T-cell (primary cell): ENCODE results near the gene LUZP1. TPM values are rescaled to one million over a fixed set of nuclear protein-coding genes. Genes with fewer than 3 reads are reported as not detected.
A peak's percentile ranks its signal among the peaks of the same experiment; 100 is the strongest.

Source experiments
- ATAC-seq, 4 experiments: fragments of 200-7000 bp in 3 of 4; fragments of 150-1000 bp in 1 of 4; cut with Tn5 transposase; replicated peaks in 1 of 4; 1 replicate in 3 of 4; 2 replicates in 1 of 4; pipeline ENCODE4 v1.10.0; 2021; ENCODE audit warnings: moderate library complexity in 3 of 4, mild to moderate bottlenecking in 2 of 4, moderate number of reproducible peaks in 1 of 4
- CTCF ChIA-PET, 2 donors: fragments of 300-600 bp; sonication (Branson Sonifier 250); formaldehyde crosslinking; loops; one replicate each; lab custom pipeline; 2022; ENCODE audit warnings: antibody characterized with exemption in 2 of 2; lab: Charles Lee
- POLR2A ChIA-PET, 2 donors: fragments of 300-600 bp; sonication (Branson Sonifier 250); formaldehyde crosslinking; loops; one replicate each; lab custom pipeline; 2022; ENCODE audit warnings: antibody characterized with exemption in 2 of 2; lab: Charles Lee
- DNase-seq, 35 experiments: peaks; one replicate each; pipeline versions ENCODE4 v3.0.0 to v3.0.0-alpha.2; 2013 to 2023
- H3K27ac ChIP-seq: one replicate; pipeline ENCODE4 v1.5.1; 2013; ENCODE audit warnings: low read length
- H3K27me3 ChIP-seq, 2 experiments: replicated peaks in 1 of 2; 1 replicate in 1 of 2; 2 replicates in 1 of 2; pipeline versions ENCODE4 v1.6.1 to v1.7.0; 2013; ENCODE audit warnings: low read length in 1 of 2, mixed read lengths in 1 of 2; ENCODE audit not compliant: control insufficient read depth in 2 of 2, insufficient read depth in 2 of 2; ENCODE audit errors: extremely low read depth in 1 of 2
- H3K36me3 ChIP-seq, 2 donors: 1 replicate in 1 of 2; 2 replicates in 1 of 2; pipeline versions ENCODE4 v1.6.1 to v1.7.0; 2013; ENCODE audit warnings: low read length in 1 of 2; ENCODE audit not compliant: control insufficient read depth in 2 of 2, insufficient read depth in 1 of 2; ENCODE audit errors: extremely low read depth in 1 of 2
- H3K4me1 ChIP-seq, 2 experiments: 1 replicate in 1 of 2; 2 replicates in 1 of 2; pipeline versions ENCODE4 v1.6.1 to v1.7.0; 2013; ENCODE audit warnings: low read length in 2 of 2, mixed read lengths in 1 of 2; ENCODE audit not compliant: insufficient read depth in 2 of 2, control insufficient read depth in 1 of 2; ENCODE audit errors: extremely low read depth in 1 of 2
- H3K4me3 ChIP-seq, 2 donors: 1 replicate in 1 of 2; 2 replicates in 1 of 2; pipeline versions ENCODE4 v1.5.1 to v1.7.0; 2013; ENCODE audit warnings: mild to moderate bottlenecking in 2 of 2, low read length in 1 of 2, moderate library complexity in 1 of 2; ENCODE audit not compliant: control insufficient read depth in 1 of 2; ENCODE audit errors: extremely low read depth in 1 of 2
- H3K9me3 ChIP-seq: 2 replicates; pipeline ENCODE4 v1.7.0; 2013
- H3K27ac Mint-ChIP-seq, 2 donors: one replicate each; pipeline ENCODE4 v1.8.0; 2020 to 2021; ENCODE audit warnings: mild to moderate bottlenecking in 2 of 2, mixed read lengths in 2 of 2
- H3K27me3 Mint-ChIP-seq, 2 donors: one replicate each; pipeline ENCODE4 v1.8.0; 2021 to 2022; ENCODE audit warnings: mixed read lengths in 2 of 2
- H3K36me3 Mint-ChIP-seq: one replicate; pipeline ENCODE4 v1.8.0; 2021; ENCODE audit warnings: mixed read lengths
- H3K4me1 Mint-ChIP-seq, 3 donors: one replicate each; pipeline ENCODE4 v1.8.0; 2020 to 2022; ENCODE audit warnings: mixed read lengths in 3 of 3, mild to moderate bottlenecking in 1 of 3
- H3K4me3 Mint-ChIP-seq, 3 donors: one replicate each; pipeline ENCODE4 v1.8.0; 2020 to 2022; ENCODE audit warnings: mild to moderate bottlenecking in 3 of 3, mixed read lengths in 3 of 3, moderate library complexity in 3 of 3
- H3K9me3 Mint-ChIP-seq, 3 donors: one replicate each; pipeline ENCODE4 v1.8.0; 2020 to 2022; ENCODE audit warnings: mixed read lengths in 3 of 3
- WGBS: methylation state at CpG from one replicate; pipeline ENCODE4 v1.1.5; 2013; ENCODE audit warnings: missing lambda C conversion rate; ENCODE audit not compliant: insufficient coverage; 5-methylcytosine and 5-hydroxymethylcytosine counted together
- total RNA-seq, 35 experiments: library from RNA in 6 of 35; stranded (reverse) in 6 of 35; fragments of 120-200 nt in 1 of 35; gene quantifications; one replicate each; pipeline versions ENCODE4 v1.2.1 to v1.2.4 and lab custom pipeline; 2013 to 2026

Gene LUZP1
- total RNA-seq, 5 donors from 2014 or later (not counting 1 experiment from before 2014, with no cell fraction given) = 18.8 to 24.8 (median 19.7) TPM

- Histone ChIP-seq H3K4me3 (peak overlapping the region in 1 of 2 donors; percentile 23), H3K36me3 (no peaks in the 10 kb centered on the region), H3K27ac (no peak overlapping the region), H3K9me3 (no peaks in the 10 kb centered on the region), H3K27me3 (peaks cover 0 to 3% of the 10 kb centered on the region in 2 experiments), H3K4me1 (peaks cover 0 to 8% of the 10 kb centered on the region in 2 experiments)
- ChIA-PET POLR2A (interaction anchor here in 1 of 2 donors (2.0 kb wide), 1 partner anchor 85 kb away, joined by 10 read pairs; no protein-coding TSS in a partner anchor), CTCF (interaction anchor here (0.6 to 6.9 kb wide), 31 partner anchors 10 to 160 kb away, joined by 3 to 281 read pairs (median 5); no protein-coding TSS in a partner anchor)
- H3K9me3 Mint-ChIP-seq = no peaks in the 10 kb centered on the region
- 19% methylated on average over 3 of the region's 10 CpGs for WGBS
- H3K27ac Mint-ChIP-seq = peak overlapping the region; percentile 49 to 56
- DNase-seq (peak in 22 of 35 experiments; percentile 7 to 78 (median 30)), ATAC-seq (peak; percentile 36 to 57 (median 50))
- H3K4me3 Mint-ChIP-seq = peak overlapping the region; percentile 66 to 72 (median 69)
- H3K27me3 Mint-ChIP-seq = peaks cover 0 to 6% of the 10 kb centered on the region in 2 donors
- H3K4me1 Mint-ChIP-seq = peaks cover 5 to 11% (median 11%) of the 10 kb centered on the region in 3 donors
- H3K36me3 Mint-ChIP-seq = no peaks in the 10 kb centered on the region
These were observed 15.7 kb upstream of the LUZP1 start for GRCh38 chr1:23184212-23184934.

DNA sequence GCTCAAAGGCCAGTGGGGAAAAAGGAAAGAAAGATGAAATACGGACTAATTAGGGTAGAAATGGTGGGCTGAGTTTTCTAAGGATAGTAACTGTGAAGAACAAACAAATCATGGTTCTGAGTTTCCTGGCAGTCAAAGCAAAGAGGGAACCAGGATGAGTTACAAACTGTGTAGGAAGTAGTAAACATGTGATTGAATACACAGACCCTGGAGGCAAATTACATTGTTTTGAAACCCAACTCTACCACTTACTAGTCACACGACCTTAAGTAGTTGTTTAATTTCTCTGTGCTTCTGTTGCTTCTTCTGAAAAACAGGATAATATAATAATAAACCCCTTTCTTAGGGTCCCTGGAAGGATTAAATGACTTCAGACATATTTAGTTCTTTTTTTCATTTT is 11.2 kb upstream of the LUZP1 start:
- POLR2A ChIA-PET = interaction anchor here in 1 of 2 donors (0.5 kb wide), 1 partner anchor 77 kb away, joined by 5 read pairs; no protein-coding TSS in a partner anchor
- DNase-seq = no peak
- CTCF ChIA-PET = interaction anchor here in 1 of 2 donors (0.6 kb wide), 1 partner anchor 69 kb away, joined by 3 read pairs; no protein-coding TSS in a partner anchor
- 100% methylated on average over 1 of the region's 2 CpGs for WGBS
- H3K9me3 Mint-ChIP-seq = no peaks in the 10 kb centered on the region
- H3K27me3 Mint-ChIP-seq = peaks cover 3 to 9% of the 10 kb centered on the region in 2 donors
- H3K4me1 Mint-ChIP-seq = peaks cover 5 to 20% (median 20%) of the 10 kb centered on the region in 3 donors
- ATAC-seq = no peak
- no peak overlapping the region for H3K4me3 Mint-ChIP-seq
- no peaks in the 10 kb centered on the region for H3K36me3 Mint-ChIP-seq
- Histone ChIP-seq H3K27me3 (peaks cover 0 to 14% of the 10 kb centered on the region in 2 experiments), H3K36me3 (no peaks in the 10 kb centered on the region), H3K4me1 (peaks cover 2 to 18% of the 10 kb centered on the region in 2 experiments), H3K9me3 (no peaks in the 10 kb centered on the region), H3K4me3 (no peak overlapping the region), H3K27ac (no peak overlapping the region)
- H3K27ac Mint-ChIP-seq = no peak overlapping the region

DNA sequence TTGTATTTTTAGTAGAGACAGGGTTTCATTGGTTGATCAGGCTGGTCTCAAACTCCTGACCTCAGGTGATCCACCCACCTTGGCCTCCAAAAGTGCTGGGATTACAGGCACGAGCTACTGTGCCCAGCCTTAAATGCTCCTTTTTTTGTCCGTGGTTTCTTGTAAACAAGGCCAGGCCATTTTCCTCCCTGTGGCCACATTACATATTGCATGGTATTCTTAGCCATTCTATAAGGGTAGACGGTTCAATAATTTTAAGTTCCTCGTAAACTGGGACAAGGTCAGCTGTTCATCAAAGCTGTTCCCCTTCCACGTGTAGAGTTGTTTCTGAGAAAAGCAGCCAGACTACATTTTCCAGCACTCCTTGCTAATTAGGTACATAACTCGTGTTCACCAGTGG is 10.3 kb upstream of the LUZP1 start:
- H3K9me3 Mint-ChIP-seq = no peaks in the 10 kb centered on the region
- WGBS = 63% methylated on average over 2 of the region's 6 CpGs
- ChIA-PET POLR2A (no interaction called here), CTCF (interaction anchor here in 1 of 2 donors (1.1 to 1.8 kb wide), 2 partner anchors 14 to 76 kb away, joined by 3 to 8 read pairs; no protein-coding TSS in a partner anchor)
- peak overlapping the region in 1 of 3 donors; percentile 66 for H3K4me3 Mint-ChIP-seq
- ATAC-seq (no peak), DNase-seq (no peak)
- Histone ChIP-seq H3K27ac (no peak overlapping the region), H3K4me3 (no peak overlapping the region), H3K4me1 (peaks cover 2 to 11% of the 10 kb centered on the region in 2 experiments), H3K36me3 (no peaks in the 10 kb centered on the region), H3K27me3 (peaks cover 0 to 14% of the 10 kb centered on the region in 2 experiments), H3K9me3 (no peaks in the 10 kb centered on the region)
- no peaks in the 10 kb centered on the region for H3K36me3 Mint-ChIP-seq
- peaks cover 3 to 9% of the 10 kb centered on the region in 2 donors for H3K27me3 Mint-ChIP-seq
- no peak overlapping the region for H3K27ac Mint-ChIP-seq
- H3K4me1 Mint-ChIP-seq = peaks cover 8 to 18% (median 16%) of the 10 kb centered on the region in 3 donors

DNA sequence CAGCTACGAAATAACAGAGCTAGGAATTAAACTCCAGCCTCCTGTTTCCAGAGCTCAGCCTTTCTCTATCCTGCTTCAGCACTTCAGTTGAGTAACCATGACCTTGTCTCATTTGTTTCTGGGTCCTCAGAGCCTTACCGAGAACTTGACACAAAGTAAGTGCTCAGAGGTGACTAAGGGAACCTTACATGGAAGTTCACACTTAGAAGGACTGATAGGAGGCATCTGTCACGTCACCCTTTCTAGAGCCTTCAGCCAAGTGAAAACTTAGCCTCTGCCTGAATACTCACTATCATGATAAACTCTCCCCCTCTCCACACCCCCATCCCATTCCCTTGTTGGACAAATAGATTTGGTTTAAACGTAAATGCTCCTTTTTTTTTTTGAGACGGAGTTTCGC is 9.8 kb upstream of the LUZP1 start:
- no peaks in the 10 kb centered on the region for H3K9me3 ChIP-seq
- H3K36me3 ChIP-seq = no peaks in the 10 kb centered on the region
- Mint-ChIP-seq H3K9me3 (no peaks in the 10 kb centered on the region), H3K27me3 (peaks cover 3 to 9% of the 10 kb centered on the region in 2 donors), H3K4me3 (peak overlapping the region; percentile 51 to 80 (median 66)), H3K36me3 (no peaks in the 10 kb centered on the region), H3K4me1 (peaks cover 8 to 16% (median 13%) of the 10 kb centered on the region in 3 donors), H3K27ac (no peak overlapping the region)
- DNase-seq (no peak), ATAC-seq (no peak)
- H3K27ac ChIP-seq = no peak overlapping the region
- CTCF ChIA-PET = interaction anchor here in 1 of 2 donors (1.1 to 2.9 kb wide), 4 partner anchors 13 to 79 kb away, joined by 3 to 17 read pairs (median 6); no protein-coding TSS in a partner anchor
- H3K4me1 ChIP-seq = peaks cover 2 to 11% of the 10 kb centered on the region in 2 experiments
- no peak overlapping the region for H3K4me3 ChIP-seq
- H3K27me3 ChIP-seq = peaks cover 0 to 14% of the 10 kb centered on the region in 2 experiments
- POLR2A ChIA-PET = no interaction called here
- 95% methylated on average over 6 of the region's 6 CpGs for WGBS

GRCh38 chr1:23177438-23178380 is 9.1 kb upstream of the LUZP1 start:
- H3K36me3 Mint-ChIP-seq = no peaks in the 10 kb centered on the region
- H3K27me3 Mint-ChIP-seq = peaks cover 3 to 9% of the 10 kb centered on the region in 2 donors
- H3K27ac Mint-ChIP-seq = no peak overlapping the region
- CTCF ChIA-PET = interaction anchor here (0.7 to 2.9 kb wide), 4 partner anchors 12 to 367 kb away, joined by 3 to 17 read pairs (median 6); no protein-coding TSS in a partner anchor
- POLR2A ChIA-PET = interaction anchor here in 1 of 2 donors (0.7 kb wide), 1 partner anchor 53 kb away, joined by 3 read pairs; no protein-coding TSS in a partner anchor
- peaks cover 0 to 14% of the 10 kb centered on the region in 2 experiments for H3K27me3 ChIP-seq
- H3K4me1 ChIP-seq = peaks cover 2 to 11% of the 10 kb centered on the region in 2 experiments
- H3K9me3 ChIP-seq = no peaks in the 10 kb centered on the region
- H3K27ac ChIP-seq = no peak overlapping the region
- under 1% methylated on average over 54 of the region's 62 CpGs for WGBS
- no peaks in the 10 kb centered on the region for H3K9me3 Mint-ChIP-seq
- peak in 25 of 35 experiments; percentile 13 to 61 (median 34) for DNase-seq
- peaks cover 8 to 16% (median 13%) of the 10 kb centered on the region in 3 donors for H3K4me1 Mint-ChIP-seq
- peak overlapping the region; percentile 49 to 58 for H3K4me3 ChIP-seq
- peak; percentile 77 to 84 (median 82) for ATAC-seq
- H3K4me3 Mint-ChIP-seq = peak overlapping the region; percentile 66 to 80 (median 68)
- no peaks in the 10 kb centered on the region for H3K36me3 ChIP-seq
